Subcutaneous adipose tissue (tissue), 4 donors: ENCODE data around the gene SLC35B2. TPM values are rescaled to one million over a fixed set of nuclear protein-coding genes. Genes with fewer than 3 reads are reported as not detected.

Source experiments
- CTCF ChIP-seq: fragments of 450-650 bp; IDR thresholded peaks from one replicate; pipeline ENCODE4 v1.5.1; 2016; ENCODE audit warnings: low read depth, mild to moderate bottlenecking, control low read depth, antibody characterized with exemption, moderate library complexity
- total RNA-seq, 4 donors: library from RNA; depleted of rRNA; stranded (reverse); fragments of >200 nt; gene quantifications; one replicate each; pipeline ENCODE4 v1.1.0, GENCODE V29; 2016

Gene SLC35B2
- total RNA-seq, 4 donors from 2014 or later, result 14.2 to 30.3 (median 25.8) TPM

- no peak for TF ChIP-seq CTCF
Observed at GRCh38 chr6:44266347-44266746, 9.0 kb upstream of the SLC35B2 start.

GRCh38 chr6:44265722-44266233 is 8.4 kb upstream of the SLC35B2 start:
- TF ChIP-seq CTCF, result no peak

GRCh38 chr6:44265007-44265721 is 7.8 kb upstream of the SLC35B2 start, which contains the start of gene NFKBIE:
Gene NFKBIE, minus strand, starts transcription at chr6:44265551. Its CDS starts 205 bp downstream, at chr6:44265346.
- TF ChIP-seq CTCF, result no peak

- TF ChIP-seq CTCF, result no peak
Observed at GRCh38 chr6:44264154-44265006, 7.1 kb upstream of the SLC35B2 start.

- no peak for TF ChIP-seq CTCF
Observed at GRCh38 chr6:44263354-44264100, 6.2 kb upstream of the SLC35B2 start.

GRCh38 chr6:44262467-44263353 is 5.4 kb upstream of the SLC35B2 start:
- TF ChIP-seq CTCF, result no peak
